Fibroblast of lung (primary cell): Measurements from ENCODE around the gene FMO5.

Experiments used
- CTCF ChIP-seq, 2 donors: IDR thresholded peaks in 1 of 2; conservative IDR thresholded peaks in 1 of 2; 1 replicate in 1 of 2; 2 replicates in 1 of 2; pipeline ENCODE4 v1.5.1; 2011 to 2012; ENCODE audit warnings: low read length in 2 of 2, control low read depth in 1 of 2, inconsistent platforms in 1 of 2, low read depth in 1 of 2, mild to moderate bottlenecking in 1 of 2
- EZH2 ChIP-seq: IDR thresholded peaks from 2 replicates; pipeline ENCODE4 v1.5.1; 2012; ENCODE audit warnings: low read length, control low read depth, mild to moderate bottlenecking; ENCODE audit errors: missing control alignments

- TF ChIP-seq CTCF (conservative IDR thresholded peaks at IDR 0.05 in 1 of 2, IDR thresholded peaks at IDR 0.05 in 1 of 2; ENCODE audit: low read depth in 1 of 2, low read length in 2 of 2) (no peak), EZH2 (no peak)
Measured at GRCh38 chr1:147177611-147178380, 47.3 kb downstream of the FMO5 start.
